ENCODE data around the gene LCN2. TPM values are rescaled to one million over a fixed set of nuclear protein-coding genes. Genes with fewer than 3 reads are reported as not detected.

Gene LCN2
- total RNA-seq, 1 donor from 2014 or later = not detected

- ATAC-seq = no peak
- peak; percentile 21 for DNase-seq (ENCODE audit: missing footprints)
Measured at GRCh38 chr9:128143525-128144238, 5.6 kb upstream of the LCN2 start.

GRCh38 chr9:128144239-128145181, 4.7 kb upstream of the LCN2 start:
- intact Hi-C loops (cut with DNase I) = no loop called here
- ATAC-seq = peak; percentile 10
- peak; percentile 50 for DNase-seq (ENCODE audit: missing footprints)

More at GRCh38 chr9:128143525-128144238, 5.6 kb upstream of the LCN2 start:
- intact Hi-C loops (cut with DNase I) = no loop called here

- intact Hi-C loops (cut with DNase I) = no loop called here
- ATAC-seq (no peak), DNase-seq (ENCODE audit: missing footprints) (no peak)
Measured at GRCh38 chr9:128145536-128145935, 3.7 kb upstream of the LCN2 start.

- intact Hi-C loops (cut with DNase I) = no loop called here
- ATAC-seq = no peak
- DNase-seq (ENCODE audit: missing footprints) = peak; percentile 55
Measured at GRCh38 chr9:128145951-128146351, 3.3 kb upstream of the LCN2 start.

GRCh38 chr9:128146591-128147120, 2.6 kb upstream of the LCN2 start:
- DNase-seq (ENCODE audit: missing footprints) (no peak), ATAC-seq (no peak)
- intact Hi-C loops (cut with DNase I) = no loop called here

GRCh38 chr9:128148509-128149000, 698 bp upstream of the LCN2 start:
- ATAC-seq = no peak
- peak; percentile 15 for DNase-seq (ENCODE audit: missing footprints)
- intact Hi-C loops (cut with DNase I) = no loop called here

GRCh38 chr9:128149951-128150593, 819 bp downstream of the LCN2 start:
- intact Hi-C loops (cut with DNase I) = no loop called here
- DNase-seq (ENCODE audit: missing footprints) = peak; percentile 31
- no peak for ATAC-seq

GRCh38 chr9:128150594-128151308, 1.5 kb downstream of the LCN2 start:
- ATAC-seq (no peak), DNase-seq (ENCODE audit: missing footprints) (peak; percentile 57)
- intact Hi-C loops (cut with DNase I) = no loop called here

- ATAC-seq (no peak), DNase-seq (ENCODE audit: missing footprints) (peak; percentile 46)
- intact Hi-C loops (cut with DNase I) = no loop called here
Measured at GRCh38 chr9:128151309-128152132, 2.3 kb downstream of the LCN2 start.

GRCh38 chr9:128152133-128153059, 3.1 kb downstream of the LCN2 start:
- intact Hi-C loops (cut with DNase I) = no loop called here
- peak; percentile 40 for DNase-seq (ENCODE audit: missing footprints)
- ATAC-seq = no peak

- no peak for ATAC-seq
- intact Hi-C loops (cut with DNase I) = no loop called here
- DNase-seq (ENCODE audit: missing footprints) = peak; percentile 28
Measured at GRCh38 chr9:128153060-128153946, 4.0 kb downstream of the LCN2 start.

- DNase-seq (ENCODE audit: missing footprints) = peak; percentile 32
- no peak for ATAC-seq
- intact Hi-C loops (cut with DNase I) = no loop called here
Measured at GRCh38 chr9:128153947-128154695, 4.9 kb downstream of the LCN2 start.

- DNase-seq (ENCODE audit: missing footprints) (peak; percentile 42), ATAC-seq (no peak)
- intact Hi-C loops (cut with DNase I) = no loop called here
Measured at GRCh38 chr9:128155736-128156500, 6.7 kb downstream of the LCN2 start.

- no peak for DNase-seq (ENCODE audit: missing footprints)
- ATAC-seq = peak; percentile 0
- intact Hi-C loops (cut with DNase I) = no loop called here
Measured at GRCh38 chr9:128159522-128159783, 10.2 kb downstream of the LCN2 start.
